T-helper 2 cell treated with Interferon-gamma antibody and Interleukin-4, amounts not matched to agents 5 μg/mL and 100 μg/mL, for 36 hours (primary cell): Measurements from ENCODE around the gene UBE2G2.
"Not testable (repeated sequence)": the region's sequence is repeated elsewhere in the genome, so short reads cannot be mapped to it uniquely, and the experiment has no call there.

Experiments
- DNase-seq: peaks from one replicate; pipeline ENCODE4 v3.0.0; 2021; ENCODE audit warnings: low spot score
- H3K27ac Mint-ChIP-seq: one replicate; pipeline ENCODE4 v1.8.0; 2021; ENCODE audit warnings: mild to moderate bottlenecking, mixed read lengths
- H3K27me3 Mint-ChIP-seq: one replicate; pipeline ENCODE4 v1.8.0; 2021; ENCODE audit warnings: low read depth, mixed read lengths
- H3K36me3 Mint-ChIP-seq: one replicate; pipeline ENCODE4 v1.8.0; 2021; ENCODE audit warnings: low read depth, mixed read lengths
- H3K4me1 Mint-ChIP-seq: one replicate; pipeline ENCODE4 v1.8.0; 2021; ENCODE audit warnings: low read depth, mixed read lengths
- H3K4me3 Mint-ChIP-seq: one replicate; pipeline ENCODE4 v1.8.0; 2022; ENCODE audit warnings: mild to moderate bottlenecking, moderate library complexity, mixed read lengths
- H3K9me3 Mint-ChIP-seq: one replicate; pipeline ENCODE4 v1.8.0; 2021; ENCODE audit warnings: mixed read lengths

Gene UBE2G2

GRCh38 chr21:44842087-44842486 lies 40.5 kb upstream of the UBE2G2 start:
- peaks cover 7% of the 10 kb centered on the region for H3K4me1 Mint-ChIP-seq
- H3K9me3 Mint-ChIP-seq, result no peaks in the 10 kb centered on the region
- DNase-seq, result no peak
- no peaks in the 10 kb centered on the region for H3K36me3 Mint-ChIP-seq
- H3K27me3 Mint-ChIP-seq, result peaks cover 4% of the 10 kb centered on the region
- no peak overlapping the region for H3K4me3 Mint-ChIP-seq
- no peak overlapping the region for H3K27ac Mint-ChIP-seq

DNA sequence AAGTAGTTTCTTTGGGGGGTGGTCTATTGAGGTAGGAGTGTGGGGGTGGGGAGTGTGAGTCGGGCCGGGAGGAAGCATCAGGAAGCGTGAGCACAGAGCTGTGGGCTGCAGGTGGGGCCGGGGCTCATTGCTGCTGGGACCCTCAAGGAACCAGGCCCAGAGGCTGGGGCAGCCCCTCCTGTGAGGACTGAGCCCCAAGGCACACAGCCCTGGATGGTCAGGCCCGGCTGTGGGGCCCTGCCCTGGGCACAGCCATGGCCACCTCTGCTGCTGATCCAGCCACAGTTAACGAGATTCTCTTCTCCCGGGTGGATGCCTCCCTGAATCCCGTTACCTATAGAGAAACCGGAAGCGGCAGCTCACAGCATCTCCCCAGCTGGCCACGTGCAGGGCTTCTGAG lies 39.2 kb upstream of the UBE2G2 start:
- H3K4me1 Mint-ChIP-seq, result no peaks in the 10 kb centered on the region
- no peaks in the 10 kb centered on the region for H3K9me3 Mint-ChIP-seq
- no peak for DNase-seq
- H3K36me3 Mint-ChIP-seq, result no peaks in the 10 kb centered on the region
- H3K27me3 Mint-ChIP-seq, result peaks cover 4% of the 10 kb centered on the region
- H3K4me3 Mint-ChIP-seq, result no peak overlapping the region
- H3K27ac Mint-ChIP-seq, result no peak overlapping the region

DNA sequence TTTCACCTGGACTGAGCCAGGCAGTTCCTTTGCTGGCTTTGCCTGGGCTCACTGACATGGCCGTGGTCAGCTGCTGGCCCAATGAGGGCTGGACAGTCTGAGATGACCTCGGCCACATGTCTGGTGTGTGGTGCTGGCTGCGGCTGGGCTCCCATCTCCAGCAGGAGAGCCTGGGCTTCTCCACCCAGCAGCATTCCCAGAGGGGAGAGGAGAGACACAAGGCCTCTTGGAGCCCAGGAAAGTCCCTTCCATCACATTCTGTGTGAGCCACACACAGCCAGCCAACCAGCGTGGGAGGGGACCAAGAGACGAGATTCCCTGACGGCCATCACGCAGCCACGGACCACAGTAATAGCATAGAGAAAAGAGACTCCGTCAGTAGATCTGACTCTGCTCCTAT lies 37.3 kb upstream of the UBE2G2 start:
- Mint-ChIP-seq H3K4me3 (no peak overlapping the region), H3K4me1 (no peaks in the 10 kb centered on the region), H3K27ac (no peak overlapping the region), H3K9me3 (no peaks in the 10 kb centered on the region), H3K36me3 (no peaks in the 10 kb centered on the region), H3K27me3 (peaks cover 2% of the 10 kb centered on the region)
- no peak for DNase-seq

GRCh38 chr21:44838039-44838895 lies 36.6 kb upstream of the UBE2G2 start:
- Mint-ChIP-seq H3K36me3 (no peaks in the 10 kb centered on the region), H3K27me3 (peaks cover 2% of the 10 kb centered on the region)

DNA sequence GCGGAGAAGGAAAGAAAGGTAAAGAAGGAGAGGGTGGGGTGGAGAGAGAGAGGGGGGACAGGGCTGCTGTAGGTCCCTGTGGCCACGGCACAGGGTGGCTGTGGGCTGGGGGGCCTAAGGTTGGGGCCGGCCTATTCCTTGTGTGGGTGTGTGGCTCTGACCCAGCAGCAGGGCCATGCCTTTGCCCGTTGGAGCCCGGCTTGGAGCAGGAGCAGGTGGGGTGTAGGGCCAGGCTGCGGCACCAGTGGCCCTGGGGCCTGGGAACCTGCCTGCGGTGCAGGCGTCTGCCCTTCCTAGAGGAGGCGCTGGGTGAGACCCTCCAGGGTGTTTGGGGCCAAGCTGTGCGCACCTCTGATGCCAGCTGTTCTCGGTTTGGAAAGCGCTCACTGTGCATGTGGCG lies 35.9 kb upstream of the UBE2G2 start:
- no peak overlapping the region for H3K27ac Mint-ChIP-seq
- no peaks in the 10 kb centered on the region for H3K36me3 Mint-ChIP-seq
- peaks cover under 1% of the 10 kb centered on the region for H3K27me3 Mint-ChIP-seq
- no peak overlapping the region for H3K4me3 Mint-ChIP-seq
- no peaks in the 10 kb centered on the region for H3K4me1 Mint-ChIP-seq
- no peaks in the 10 kb centered on the region for H3K9me3 Mint-ChIP-seq
- no peak for DNase-seq

More at GRCh38 chr21:44838039-44838895, 36.6 kb upstream of the UBE2G2 start:
- Mint-ChIP-seq H3K4me1 (no peaks in the 10 kb centered on the region), H3K27ac (no peak overlapping the region), H3K4me3 (no peak overlapping the region), H3K9me3 (no peaks in the 10 kb centered on the region)
- no peak for DNase-seq

- H3K9me3 Mint-ChIP-seq, result no peaks in the 10 kb centered on the region
- no peaks in the 10 kb centered on the region for H3K27me3 Mint-ChIP-seq
- DNase-seq, result no peak
- H3K4me3 Mint-ChIP-seq, result no peak overlapping the region
- no peaks in the 10 kb centered on the region for H3K36me3 Mint-ChIP-seq
- H3K4me1 Mint-ChIP-seq, result no peaks in the 10 kb centered on the region
- no peak overlapping the region for H3K27ac Mint-ChIP-seq
These were observed 35.2 kb upstream of the UBE2G2 start for GRCh38 chr21:44836666-44837471.

DNA sequence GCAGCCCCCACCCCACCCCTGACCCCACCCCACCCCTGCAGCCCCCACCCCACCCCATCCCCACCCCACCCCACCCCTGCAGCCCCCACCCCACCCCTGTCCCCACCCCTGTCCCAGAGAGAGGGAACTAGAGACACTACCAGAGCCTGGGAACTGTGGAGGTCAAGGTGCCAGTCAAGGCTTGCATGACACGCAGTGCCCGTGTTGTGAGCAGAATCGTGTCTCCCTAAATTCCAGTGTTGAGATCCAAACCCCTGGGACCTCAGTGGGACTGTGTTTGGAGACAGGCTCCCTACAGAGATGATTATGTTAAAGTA lies 34.7 kb upstream of the UBE2G2 start:
- no peak overlapping the region for H3K27ac Mint-ChIP-seq

DNA sequence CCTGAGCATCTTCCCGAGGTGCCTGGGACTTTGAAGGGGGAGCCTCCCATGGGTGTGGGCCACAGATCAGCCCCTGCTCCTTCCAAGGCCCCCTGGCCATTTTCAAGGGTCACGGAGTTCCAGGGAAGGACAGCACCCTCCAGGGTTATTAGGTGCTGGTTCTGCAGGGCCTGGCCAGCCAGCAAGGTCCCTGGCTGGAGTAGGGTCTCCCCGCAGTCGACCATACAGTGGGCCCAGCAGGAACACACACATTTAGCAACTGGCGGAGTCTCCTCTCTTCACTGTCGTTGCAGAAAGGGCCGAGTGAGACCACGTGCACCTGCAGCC lies 34.0 kb upstream of the UBE2G2 start:
- Mint-ChIP-seq H3K27ac (no peak overlapping the region), H3K4me3 (no peak overlapping the region), H3K4me1 (peaks cover 7% of the 10 kb centered on the region), H3K27me3 (peaks cover 1% of the 10 kb centered on the region), H3K9me3 (no peaks in the 10 kb centered on the region), H3K36me3 (no peaks in the 10 kb centered on the region)
- no peak for DNase-seq

More for the DNA sequence above, 34.7 kb upstream of the UBE2G2 start:
- Mint-ChIP-seq H3K36me3 (no peaks in the 10 kb centered on the region), H3K9me3 (no peaks in the 10 kb centered on the region), H3K4me1 (peaks cover 2% of the 10 kb centered on the region), H3K27me3 (no peaks in the 10 kb centered on the region), H3K4me3 (no peak overlapping the region)
- DNase-seq, result no peak

DNA sequence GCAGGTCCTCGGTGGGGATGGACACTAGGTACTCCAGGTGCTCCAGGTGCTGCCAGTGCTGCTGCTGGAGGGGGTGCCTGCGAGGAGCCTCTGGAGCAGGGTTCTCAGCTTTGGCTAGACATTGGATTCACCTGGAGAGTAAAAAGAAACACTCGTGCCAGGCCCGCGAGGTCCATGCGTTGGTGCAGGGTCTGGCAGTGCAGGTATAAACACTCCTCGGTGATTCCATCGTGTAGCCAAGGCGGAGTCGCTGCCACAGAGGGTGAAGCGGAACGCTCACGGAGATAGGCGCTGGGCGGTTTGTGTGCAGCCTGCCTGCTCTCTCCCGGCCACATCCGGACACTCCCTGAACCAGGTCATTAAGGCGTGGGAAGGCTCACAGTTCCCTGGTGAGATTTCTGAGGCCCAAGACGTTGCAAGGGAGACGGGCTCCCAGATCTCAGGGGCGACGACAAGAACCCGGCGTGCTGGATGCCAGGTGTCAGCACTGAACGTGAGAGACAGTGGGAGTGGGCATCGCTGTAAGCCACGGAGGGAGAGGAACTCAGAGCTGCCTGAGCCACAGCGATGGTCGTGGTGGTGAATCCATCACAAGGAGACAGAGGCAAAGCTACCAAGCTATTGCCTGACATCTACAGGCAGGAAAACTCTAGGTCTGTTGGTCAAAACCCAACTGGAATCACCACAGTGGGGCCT lies 33.5 kb upstream of the UBE2G2 start:
- no peak overlapping the region for H3K27ac Mint-ChIP-seq
- no peaks in the 10 kb centered on the region for H3K36me3 Mint-ChIP-seq
- no peak overlapping the region for H3K4me3 Mint-ChIP-seq
- no peak for DNase-seq
- H3K4me1 Mint-ChIP-seq, result peaks cover 8% of the 10 kb centered on the region
- no peaks in the 10 kb centered on the region for H3K9me3 Mint-ChIP-seq
- H3K27me3 Mint-ChIP-seq, result peaks cover 2% of the 10 kb centered on the region

- H3K36me3 Mint-ChIP-seq, result no peaks in the 10 kb centered on the region
- no peak for DNase-seq
- H3K27me3 Mint-ChIP-seq, result peaks cover 2% of the 10 kb centered on the region
- H3K4me3 Mint-ChIP-seq, result no peak overlapping the region
- peaks cover 1% of the 10 kb centered on the region for H3K9me3 Mint-ChIP-seq
- H3K4me1 Mint-ChIP-seq, result peaks cover 8% of the 10 kb centered on the region
- H3K27ac Mint-ChIP-seq, result no peak overlapping the region
These were observed 32.8 kb upstream of the UBE2G2 start for GRCh38 chr21:44834231-44834950.

DNA sequence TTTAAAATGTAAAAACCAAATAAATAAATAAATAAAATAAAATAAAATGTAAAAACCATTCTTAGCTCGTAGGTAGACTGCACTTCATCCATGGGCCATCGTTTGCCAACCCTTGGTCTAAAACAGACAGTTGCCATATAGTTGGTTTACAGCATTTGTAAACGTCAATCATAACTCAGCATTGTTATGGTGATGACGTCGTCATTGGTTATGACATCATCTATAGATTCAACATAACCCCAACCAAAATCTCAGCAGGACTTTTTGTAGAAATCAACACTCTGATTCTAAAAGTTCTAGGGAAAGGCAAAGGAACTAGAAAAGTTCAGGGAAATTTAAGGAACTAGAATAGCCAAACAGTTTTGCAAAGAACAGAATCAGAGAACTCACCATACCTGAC lies 32.0 kb upstream of the UBE2G2 start:
- H3K36me3 Mint-ChIP-seq, result peaks cover 1% of the 10 kb centered on the region
- H3K4me3 Mint-ChIP-seq, result no peak overlapping the region
- peaks cover 3% of the 10 kb centered on the region for H3K27me3 Mint-ChIP-seq
- DNase-seq, result no peak
- peaks cover 8% of the 10 kb centered on the region for H3K4me1 Mint-ChIP-seq
- H3K27ac Mint-ChIP-seq, result no peak overlapping the region
- H3K9me3 Mint-ChIP-seq, result peaks cover 5% of the 10 kb centered on the region

DNA sequence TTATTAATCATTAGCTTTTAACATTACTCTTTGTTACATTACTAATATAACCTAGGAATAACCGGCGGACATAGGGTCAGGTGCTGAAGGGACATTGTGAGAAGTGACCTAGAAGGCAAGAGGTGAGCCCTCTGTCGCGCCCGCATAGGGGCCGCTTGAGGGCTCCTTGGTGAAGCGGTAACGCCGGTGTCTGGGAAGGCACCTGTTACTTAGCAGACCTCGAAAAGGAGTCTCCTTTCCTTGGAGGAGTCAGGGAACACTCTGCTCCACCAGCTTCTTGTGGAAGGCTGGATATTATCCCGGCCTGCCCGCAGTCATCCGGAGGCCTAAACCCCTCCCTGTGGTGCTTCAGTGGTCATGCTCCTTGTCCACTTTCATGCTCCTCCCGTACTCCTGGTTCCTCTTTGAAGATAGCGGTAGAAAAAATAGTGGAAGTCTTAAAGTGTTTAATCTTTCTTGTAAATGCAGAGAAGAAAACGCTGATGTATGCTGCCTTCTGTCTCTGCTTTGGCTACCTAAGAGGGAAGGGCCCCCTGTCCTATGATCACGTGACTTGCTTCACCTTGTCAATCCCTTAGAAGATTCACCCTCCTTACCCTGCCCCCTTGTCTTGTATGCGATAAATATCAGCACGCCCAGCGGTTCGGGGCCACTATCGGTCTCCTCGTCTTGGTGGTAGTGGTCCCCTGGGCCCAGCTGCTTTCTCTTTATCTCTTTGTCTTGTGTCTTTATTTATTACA lies 31.1 kb upstream of the UBE2G2 start:
- H3K36me3 Mint-ChIP-seq, H3K4me1 Mint-ChIP-seq, DNase-seq, H3K4me3 Mint-ChIP-seq, H3K27ac Mint-ChIP-seq: not testable (repeated sequence)
- peaks cover 11% of the 10 kb centered on the region for H3K27me3 Mint-ChIP-seq
- peaks cover 15% of the 10 kb centered on the region for H3K9me3 Mint-ChIP-seq

- Mint-ChIP-seq H3K36me3 (peaks cover 3% of the 10 kb centered on the region), H3K9me3 (peaks cover 23% of the 10 kb centered on the region), H3K4me1 (peaks cover 8% of the 10 kb centered on the region), H3K4me3 (peak overlapping the region; percentile 45), H3K27me3 (peaks cover 18% of the 10 kb centered on the region), H3K27ac (no peak overlapping the region)
- no peak for DNase-seq
These were observed 29.7 kb upstream of the UBE2G2 start for GRCh38 chr21:44831227-44831860.
